GM21381 (cell line): ENCODE measurements around the gene PSTPIP1.

Experiments
- ATAC-seq: cut with Tn5 transposase; IDR thresholded peaks from one replicate; pipeline ENCODE4 v1.9.1; 2021; ENCODE audit warnings: mild to moderate bottlenecking, moderate library complexity; ENCODE audit not compliant: unreplicated experiment

The PSTPIP1 gene

DNA sequence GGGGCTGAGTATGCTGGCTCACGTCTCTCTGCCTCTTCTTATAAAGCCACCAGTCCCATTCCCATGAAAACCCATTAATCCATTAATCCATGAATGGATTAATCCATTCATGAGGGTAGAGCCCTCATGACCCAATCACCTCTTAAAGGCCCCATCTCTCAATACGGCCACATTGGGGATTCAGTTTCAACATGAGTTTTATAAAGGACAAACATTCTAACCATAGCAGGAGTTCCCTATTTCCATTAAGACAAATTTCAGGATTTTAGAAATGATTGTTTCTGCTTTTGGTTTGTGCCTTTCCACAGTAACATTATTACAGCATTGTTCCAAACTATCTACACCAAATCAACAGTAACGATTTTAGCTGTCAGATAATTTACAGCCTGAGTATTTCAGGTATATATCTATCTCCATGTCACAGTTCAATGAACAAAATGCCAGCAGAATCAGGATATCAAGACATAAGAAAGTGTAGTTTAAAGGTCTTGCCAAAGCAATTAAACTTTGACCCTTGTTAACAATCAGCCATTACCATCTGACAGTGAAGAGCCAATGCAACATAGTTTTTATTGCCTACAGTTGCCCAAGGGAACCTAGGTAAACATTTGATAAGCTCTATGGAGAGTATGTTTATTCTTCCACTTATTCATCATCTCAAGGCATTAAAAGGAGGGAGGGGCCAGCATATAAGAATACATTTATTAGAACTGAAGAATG lies 72.2 kb downstream of the PSTPIP1 start:
- ATAC-seq, result no peak

DNA sequence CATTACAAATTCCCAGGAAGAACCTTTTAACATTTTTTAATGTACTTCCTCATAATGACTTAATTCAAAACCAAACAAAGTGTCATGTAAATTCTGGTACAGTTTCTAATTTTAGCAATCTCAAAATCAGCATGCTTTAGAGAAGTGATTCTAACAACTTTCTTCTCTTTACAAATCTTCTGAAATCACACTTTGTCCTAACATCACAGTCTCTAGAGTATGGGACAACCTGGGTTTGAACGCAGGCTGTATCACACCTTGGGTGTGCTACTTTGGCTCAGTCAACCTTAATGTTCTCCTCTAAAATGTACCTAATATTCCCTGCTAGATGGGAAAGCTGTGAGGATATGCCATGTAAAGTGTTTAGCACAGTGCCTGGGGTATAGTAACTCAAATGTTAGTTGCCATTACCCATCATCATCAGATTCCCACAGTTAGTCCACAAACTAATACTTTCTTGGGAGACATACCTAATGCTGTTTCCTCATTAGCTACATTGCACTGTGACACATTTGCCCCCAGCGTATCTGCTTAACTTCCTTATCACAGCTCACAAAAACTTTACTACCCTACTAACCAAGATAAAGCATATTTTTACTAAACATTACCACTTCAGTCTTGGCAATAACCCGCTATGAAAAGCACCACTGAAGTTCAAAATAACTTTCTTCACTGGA lies 72.9 kb downstream of the PSTPIP1 start:
- no peak for ATAC-seq

- no peak for ATAC-seq
These were observed 73.7 kb downstream of the PSTPIP1 start for GRCh38 chr15:77068633-77069032.

DNA sequence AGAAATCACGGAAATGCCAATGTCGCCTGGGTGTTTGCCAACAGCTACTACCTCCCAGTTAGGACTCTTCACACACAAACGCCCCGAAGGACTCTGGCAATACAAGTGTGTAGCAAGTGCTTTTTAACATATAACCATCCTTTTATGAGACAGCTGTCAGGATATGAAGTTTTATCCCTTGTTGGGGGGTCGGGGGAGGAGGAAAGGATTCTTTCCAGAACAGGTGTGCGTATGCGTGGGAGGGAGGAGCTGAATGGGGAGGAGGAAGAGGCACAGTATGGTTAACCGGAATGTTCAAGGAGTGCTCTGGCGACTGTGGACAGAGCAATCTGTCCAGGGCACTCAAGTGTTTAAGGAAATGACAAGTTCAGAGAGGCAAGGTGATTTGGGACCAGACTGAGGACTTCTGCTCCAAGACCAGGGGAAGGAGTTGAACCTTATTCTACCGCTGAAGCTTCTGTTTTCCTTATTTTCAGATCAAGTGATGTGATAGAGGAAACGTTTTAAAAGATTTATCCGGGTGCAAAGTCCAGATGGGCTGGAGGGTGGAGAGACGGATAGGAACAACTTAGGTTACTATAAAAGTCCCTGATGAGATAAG lies 74.7 kb downstream of the PSTPIP1 start:
- no peak for ATAC-seq

DNA sequence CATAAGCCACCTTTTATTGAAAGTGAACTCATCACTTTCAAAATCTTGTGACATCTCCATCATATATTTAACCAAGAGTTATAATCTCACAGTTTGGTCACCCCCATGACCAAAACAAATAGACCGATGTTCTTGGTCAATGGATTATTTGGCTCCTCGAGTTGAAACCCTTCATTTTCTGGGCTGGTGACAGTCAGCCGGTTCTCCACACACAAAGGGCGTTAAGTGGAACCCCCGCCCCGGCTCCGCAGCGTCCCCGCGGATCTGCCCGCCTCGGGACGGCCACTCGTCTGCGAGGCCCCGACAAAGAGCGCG lies 75.2 kb downstream of the PSTPIP1 start:
- no peak for ATAC-seq

GRCh38 chr15:77070495-77071304 lies 75.8 kb downstream of the PSTPIP1 start, which contains the start of gene TSPAN3:
TSPAN3 (minus strand) TSS chr15:77071109; CDS start chr15:77070954, 155 bp downstream.
- peak; percentile 95 for ATAC-seq

- no peak for ATAC-seq
These were observed 76.6 kb downstream of the PSTPIP1 start for GRCh38 chr15:77071305-77072223.

DNA sequence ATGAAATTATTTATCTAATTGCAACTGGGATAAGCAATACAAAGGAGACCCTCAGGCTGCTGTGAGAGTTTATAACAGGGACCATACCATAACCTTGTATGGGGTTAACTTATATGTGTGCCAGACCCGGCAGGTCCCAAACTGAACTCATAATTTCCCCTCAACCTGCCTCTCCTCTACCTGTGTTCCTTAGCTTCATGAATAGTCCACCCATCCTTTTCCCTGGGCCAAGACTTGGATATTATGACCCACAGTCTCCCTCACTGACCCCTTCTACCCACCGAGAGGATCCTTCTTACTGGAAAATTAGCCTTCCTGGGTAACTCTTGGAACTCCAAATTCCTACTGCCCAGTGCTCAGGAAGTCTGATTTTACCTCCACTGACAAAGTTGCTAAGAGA lies 79.4 kb downstream of the PSTPIP1 start:
- no peak for ATAC-seq

DNA sequence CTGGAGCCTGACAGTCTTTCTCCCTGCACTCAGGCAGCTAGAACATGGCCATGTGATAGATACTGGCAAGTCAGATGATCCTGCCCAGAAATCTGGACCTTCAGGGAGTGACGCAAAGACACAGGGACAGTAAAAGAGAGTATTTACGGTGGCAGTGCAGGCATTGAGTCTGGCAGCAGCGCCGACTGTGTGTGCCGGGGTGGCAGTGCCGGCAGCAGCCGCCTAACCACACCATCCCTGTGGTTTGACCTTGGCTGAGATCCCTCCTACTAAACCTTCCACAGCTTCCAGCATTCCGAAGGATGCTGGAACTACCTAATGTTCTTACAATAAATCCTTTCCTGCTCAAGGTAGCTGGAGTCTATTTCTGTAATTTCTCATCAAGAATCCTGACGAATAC lies 80.6 kb downstream of the PSTPIP1 start:
- ATAC-seq, result no peak

DNA sequence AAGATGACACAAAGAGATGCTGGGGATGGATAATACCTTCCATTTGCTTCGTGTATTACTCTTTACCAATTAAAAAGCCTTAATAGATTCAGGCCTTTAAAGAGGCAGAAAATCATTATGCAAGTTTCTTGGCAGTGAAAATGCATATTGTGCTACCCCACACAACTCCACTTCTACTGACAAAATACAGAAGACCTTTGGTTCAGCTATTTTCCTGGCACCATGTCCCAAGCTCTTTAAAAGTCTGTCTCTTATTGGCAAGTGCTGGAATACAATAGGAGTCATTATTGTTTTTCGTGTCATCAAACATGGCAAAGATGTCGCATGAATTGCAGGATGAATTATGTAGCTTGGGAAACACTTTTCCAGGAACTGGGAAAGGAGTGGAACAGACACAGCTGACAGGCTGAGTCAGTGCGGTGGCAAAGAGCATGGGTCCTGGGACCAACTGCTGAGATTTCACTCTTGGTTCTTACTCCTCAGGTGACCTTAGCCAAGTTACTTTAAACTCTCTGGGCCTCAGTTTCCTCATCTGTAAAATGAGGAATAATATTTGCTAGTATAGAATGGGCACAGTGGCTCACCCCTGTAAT lies 81.5 kb downstream of the PSTPIP1 start:
- ATAC-seq, result no peak

DNA sequence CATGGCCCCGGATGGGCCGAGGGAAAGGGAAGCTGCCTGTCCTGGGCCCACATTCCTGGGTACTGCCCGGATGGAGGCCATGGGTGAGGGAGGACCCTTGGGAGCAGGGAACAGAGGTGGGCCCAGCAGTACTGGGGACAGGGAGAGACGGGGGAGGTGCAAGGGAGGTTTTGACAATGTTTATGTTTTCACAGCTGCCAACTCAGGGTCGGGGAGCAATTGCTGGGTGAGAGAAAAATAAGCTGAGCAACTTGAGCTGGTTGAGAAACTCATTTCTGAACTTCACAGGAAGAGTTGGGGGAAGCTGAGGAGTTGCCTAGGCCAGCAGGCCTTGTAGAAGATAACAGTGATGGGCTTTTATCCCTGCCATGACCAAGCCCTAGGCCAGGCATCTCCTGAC lies 87.0 kb downstream of the PSTPIP1 start:
- no peak for ATAC-seq

DNA sequence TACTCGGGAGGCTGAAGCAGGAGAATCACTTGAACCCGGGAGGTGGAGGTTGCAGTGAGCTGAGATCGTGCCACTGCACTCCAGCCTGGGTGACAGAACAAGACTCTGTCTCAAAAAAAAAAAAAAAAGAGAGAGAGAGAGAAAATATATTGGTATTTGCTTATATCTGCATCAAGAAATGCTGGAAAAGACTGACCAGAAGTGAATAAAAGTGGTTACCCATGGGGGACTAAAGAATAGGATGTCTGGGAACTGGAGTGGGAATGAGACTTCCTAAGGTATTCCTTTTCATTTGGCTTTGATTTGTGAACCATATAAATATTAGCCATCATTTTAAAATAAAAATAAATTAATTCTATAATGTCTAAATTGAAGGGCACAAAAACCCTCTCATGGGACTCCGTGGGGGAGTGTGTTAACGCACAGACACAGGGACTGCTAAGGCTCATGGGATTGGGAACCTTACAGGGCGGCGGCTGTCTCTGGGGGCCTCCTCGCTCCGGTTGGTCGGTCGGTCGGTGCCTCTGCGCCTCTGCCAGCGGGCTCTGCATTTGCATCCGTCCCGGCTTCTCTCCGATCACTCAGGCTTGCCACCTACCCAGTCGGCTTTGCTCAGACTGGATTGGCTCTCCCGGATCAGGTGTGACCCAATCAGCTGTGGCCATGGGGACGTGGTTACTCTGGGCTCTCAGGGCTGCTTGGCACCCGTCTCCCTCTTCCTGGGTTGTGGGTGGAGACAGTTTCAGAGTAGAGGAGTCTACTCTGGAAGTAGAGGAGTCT lies 88.6 kb downstream of the PSTPIP1 start:
- peak; percentile 74 for ATAC-seq

DNA sequence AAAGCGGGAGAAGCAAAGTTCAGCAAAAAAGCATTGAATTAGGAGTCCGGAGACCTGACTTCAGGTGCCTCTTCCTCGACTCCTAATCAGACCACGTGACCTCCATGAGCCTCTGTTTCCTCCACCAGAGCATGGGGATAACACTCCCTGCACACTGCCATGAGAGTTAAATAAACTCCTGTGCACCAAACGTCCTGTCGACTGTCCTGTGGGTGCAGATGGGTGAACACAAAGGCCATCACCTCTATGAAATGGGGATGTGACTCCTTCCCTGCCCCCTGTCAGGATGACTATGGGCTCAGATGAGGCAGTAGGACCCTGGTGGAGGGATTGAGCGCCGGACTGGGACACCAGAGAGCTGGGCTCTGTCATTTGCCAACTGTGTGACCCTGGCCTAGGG lies 89.5 kb downstream of the PSTPIP1 start:
- ATAC-seq, result no peak

GRCh38 chr15:77085297-77085696 lies 90.4 kb downstream of the PSTPIP1 start:
- ATAC-seq, result no peak
